Hematopoietic multipotent progenitor cell treated with erythropoietin and hydrocortisone succinate and interleukin-3 and kit ligand, for 17 days (in vitro differentiated cells): ENCODE results near the gene OR6C74.

Source experiments
- DNase-seq: peaks from one replicate; pipeline ENCODE4 v3.0.0-alpha.2; 2015; ENCODE audit warnings: low spot score

The OR6C74 gene

DNA sequence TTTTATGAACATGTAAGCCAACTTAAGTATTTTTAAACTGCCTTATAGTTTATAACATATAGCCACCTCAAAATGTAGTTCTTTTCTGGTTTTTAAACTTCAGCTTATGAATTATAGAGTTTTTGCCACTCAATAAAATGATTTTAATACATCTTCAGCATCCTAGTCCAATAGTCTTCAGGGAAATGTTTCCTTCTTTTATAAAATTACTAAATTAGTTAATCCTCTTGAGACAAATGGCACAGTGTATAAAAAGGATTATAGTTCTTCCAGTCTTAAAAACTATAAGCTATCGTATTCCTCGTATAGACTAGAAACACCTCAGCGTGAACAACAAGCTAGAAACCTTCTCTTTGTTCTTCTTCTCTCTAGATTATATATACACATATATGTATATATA, at the start of gene OR6C74:
OR6C74 (plus strand) TSS at position 301 of the 400 bp plus-strand sequence. CDS start 2,679 bp downstream, outside the sequence.
- DNase-seq = no peak

DNA sequence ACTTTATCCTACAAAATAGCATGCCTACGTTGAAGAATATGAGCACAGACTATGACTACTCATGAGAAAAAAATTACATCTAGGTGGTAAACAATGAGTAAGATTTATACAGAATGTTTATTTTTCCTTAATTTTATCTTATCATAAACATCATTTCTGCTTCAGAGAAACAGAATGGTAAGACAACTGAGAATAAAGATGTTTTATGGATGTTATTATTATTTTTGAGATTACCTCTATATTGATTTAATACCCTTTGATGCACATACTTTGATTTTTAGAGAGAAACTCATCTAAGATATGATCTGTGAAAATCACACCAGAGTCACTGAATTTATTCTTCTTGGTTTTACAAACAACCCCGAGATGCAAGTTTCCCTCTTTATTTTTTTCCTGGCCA, 23.7 kb upstream of the OR6C74 start, which contains the start of gene OR10A7:
OR10A7 (plus strand) TSS at position 301 of the 400 bp plus-strand sequence; CDS start at position 301, 0 bp downstream.
- DNase-seq = no peak

GRCh38 chr12:55226523-55226922, 17.9 kb upstream of the OR6C74 start:
- DNase-seq = no peak

GRCh38 chr12:55227643-55228042, 16.8 kb upstream of the OR6C74 start:
- no peak for DNase-seq

DNA sequence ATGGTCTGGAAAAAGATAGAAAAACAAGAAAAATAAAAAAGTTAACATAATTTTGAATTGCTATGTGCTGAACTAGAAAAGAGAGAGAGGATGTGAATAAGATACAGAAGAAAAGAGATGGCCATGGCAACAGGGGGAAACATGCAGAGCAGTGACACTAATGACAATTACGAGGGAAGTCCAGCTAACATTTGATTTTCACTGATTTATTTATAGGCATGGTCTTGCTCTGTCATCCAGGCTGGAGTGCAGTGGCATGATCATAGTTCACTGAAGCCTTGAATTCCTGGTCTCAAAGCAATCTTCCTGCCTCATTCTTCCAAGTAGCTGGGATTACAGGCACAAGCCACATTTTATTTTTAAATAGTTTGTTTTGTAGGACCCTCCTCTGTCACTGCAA, 1.8 kb downstream of the OR6C74 start:
- DNase-seq = no peak

- DNase-seq = no peak
These were observed 6.5 kb downstream of the OR6C74 start for GRCh38 chr12:55250944-55251343.

- no peak for DNase-seq
These were observed 8.9 kb downstream of the OR6C74 start for GRCh38 chr12:55253281-55253680.

DNA sequence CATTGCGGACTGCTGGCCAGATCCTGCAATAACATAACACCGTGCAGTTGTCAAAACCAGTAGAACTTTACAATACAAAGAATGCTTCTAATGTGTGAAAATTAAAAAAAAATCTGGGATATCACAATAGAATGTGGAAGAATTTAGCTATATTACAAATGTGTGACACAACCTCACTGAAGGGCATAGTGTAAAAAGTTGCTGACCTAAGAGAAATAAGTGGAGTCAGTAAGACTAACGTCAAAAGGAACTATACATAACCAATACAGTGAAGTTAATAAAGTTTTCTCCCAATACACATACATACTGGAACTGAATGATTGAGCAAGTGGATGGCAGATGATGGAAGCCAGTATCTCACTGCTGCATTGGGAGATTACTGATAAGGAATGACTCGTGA, 12.4 kb downstream of the OR6C74 start:
- DNase-seq = no peak

- DNase-seq = no peak
These were observed 13.9 kb downstream of the OR6C74 start for GRCh38 chr12:55258303-55258702.

GRCh38 chr12:55280991-55281390, 36.6 kb downstream of the OR6C74 start:
- DNase-seq = no peak

DNA sequence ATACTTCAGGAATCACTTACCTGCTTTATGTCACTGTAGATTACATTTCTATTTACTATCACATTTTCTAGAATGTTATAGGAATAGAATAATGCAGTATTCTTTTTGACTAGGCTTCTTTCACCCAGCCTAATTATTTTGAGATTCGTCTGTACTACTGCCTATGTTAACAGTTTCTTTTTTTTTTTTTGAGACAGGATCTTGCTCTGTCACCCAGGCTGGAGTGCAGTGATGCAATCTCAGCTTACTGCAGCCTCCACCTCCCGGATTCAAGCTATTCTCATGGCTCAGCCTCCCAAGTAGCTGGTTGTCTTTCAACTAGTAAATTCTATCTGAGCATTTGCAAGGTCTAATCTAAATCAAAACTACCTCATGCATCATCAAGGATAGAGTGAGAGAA, 45.6 kb downstream of the OR6C74 start:
- DNase-seq = no peak
